ENCODE results near the gene SLC16A14.

- TF ChIP-seq, protein P1, sequence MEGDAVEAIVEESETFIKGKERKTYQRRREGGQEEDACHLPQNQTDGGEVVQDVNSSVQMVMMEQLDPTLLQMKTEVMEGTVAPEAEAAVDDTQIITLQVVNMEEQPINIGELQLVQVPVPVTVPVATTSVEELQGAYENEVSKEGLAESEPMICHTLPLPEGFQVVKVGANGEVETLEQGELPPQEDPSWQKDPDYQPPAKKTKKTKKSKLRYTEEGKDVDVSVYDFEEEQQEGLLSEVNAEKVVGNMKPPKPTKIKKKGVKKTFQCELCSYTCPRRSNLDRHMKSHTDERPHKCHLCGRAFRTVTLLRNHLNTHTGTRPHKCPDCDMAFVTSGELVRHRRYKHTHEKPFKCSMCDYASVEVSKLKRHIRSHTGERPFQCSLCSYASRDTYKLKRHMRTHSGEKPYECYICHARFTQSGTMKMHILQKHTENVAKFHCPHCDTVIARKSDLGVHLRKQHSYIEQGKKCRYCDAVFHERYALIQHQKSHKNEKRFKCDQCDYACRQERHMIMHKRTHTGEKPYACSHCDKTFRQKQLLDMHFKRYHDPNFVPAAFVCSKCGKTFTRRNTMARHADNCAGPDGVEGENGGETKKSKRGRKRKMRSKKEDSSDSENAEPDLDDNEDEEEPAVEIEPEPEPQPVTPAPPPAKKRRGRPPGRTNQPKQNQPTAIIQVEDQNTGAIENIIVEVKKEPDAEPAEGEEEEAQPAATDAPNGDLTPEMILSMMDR (IDR thresholded peaks at IDR 0.05), result peak in 4 of 7 experiments; percentile 7 to 35 (median 27)
- TF ChIP-seq POLR2A (IDR thresholded peaks at IDR 0.05), result no peak
Measured at GRCh38 chr2:230068651-230069055, at the start of gene SLC16A14.
